Measurements from ENCODE around the gene RTRAF. TPM values are rescaled to one million over a fixed set of nuclear protein-coding genes. Genes with fewer than 3 reads are reported as not detected.

The RTRAF gene
- total RNA-seq, 1 experiment from 2014 or later, result 282 TPM

GRCh38 chr14:52039124-52039815, 49.9 kb downstream of the RTRAF start:
- Mint-ChIP-seq H3K36me3 (no peaks in the 10 kb centered on the region), H3K4me3 (no peak overlapping the region), H3K4me1 (peaks cover 3% of the 10 kb centered on the region), H3K27me3 (ENCODE audit: low read depth) (no peaks in the 10 kb centered on the region; the same call in 1 of the 2 replicates), H3K9me3 (no peaks in the 10 kb centered on the region), H3K27ac (no peak overlapping the region)
- DNase-seq (ENCODE audit: low spot score) (no peak), ATAC-seq (no peak)
- no peak for TF ChIP-seq ZNF138 (CRISPR knock-in tag; conservative IDR thresholded peaks at IDR 0.05)
- no peak for TF ChIP-seq ZNF263 (CRISPR knock-in tag; IDR thresholded peaks at IDR 0.05; ENCODE audit: low read depth)
- TF ChIP-seq NFE2L1 (CRISPR knock-in tag; IDR thresholded peaks at IDR 0.05), result no peak
- no peak for TF ChIP-seq CTCF (IDR thresholded peaks at IDR 0.05)
- no peak for TF ChIP-seq HMGA2 (CRISPR knock-in tag; IDR thresholded peaks at IDR 0.05)
- ChIA-PET POLR2A (no interaction called here), CTCF (interaction anchor here (1.1 kb wide), 1 partner anchor 30 kb away, joined by 4 read pairs; the partner anchor contains the start of gene NID2)

DNA sequence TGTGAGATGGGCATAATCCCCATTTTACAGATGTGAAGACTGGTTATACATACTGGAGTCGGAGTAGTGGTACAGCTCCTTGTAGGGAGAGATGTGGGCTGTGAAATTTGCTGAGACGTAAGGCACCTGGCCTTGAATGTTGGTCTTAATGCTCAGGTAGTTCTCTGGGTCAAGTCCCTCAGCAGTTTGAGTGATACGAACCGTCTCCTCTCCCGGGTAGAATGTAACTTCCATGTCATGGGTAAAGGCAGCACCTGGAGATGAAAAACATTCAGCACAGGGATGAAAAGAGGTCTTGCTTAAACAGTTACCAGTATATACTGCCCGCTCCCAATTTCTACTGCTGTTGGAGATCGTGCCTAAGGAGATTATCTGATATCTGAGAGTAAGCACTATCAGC, 51.3 kb downstream of the RTRAF start:
- DNase-seq (ENCODE audit: low spot score) (no peak), ATAC-seq (no peak)
- H3K27me3 Mint-ChIP-seq (ENCODE audit: low read depth), result no peaks in the 10 kb centered on the region; the same call in 1 of the 2 replicates
- no peaks in the 10 kb centered on the region for H3K36me3 Mint-ChIP-seq
- peaks cover 3% of the 10 kb centered on the region for H3K4me1 Mint-ChIP-seq
- no peak overlapping the region for H3K4me3 Mint-ChIP-seq
- ChIA-PET CTCF (interaction anchor here (0.6 to 1.7 kb wide), 3 partner anchors 25 to 31 kb away, joined by 3 to 5 read pairs (median 4); partner anchors contain the start of gene NID2), POLR2A (no interaction called here)
- H3K9me3 Mint-ChIP-seq, result no peaks in the 10 kb centered on the region
- H3K27ac Mint-ChIP-seq, result no peak overlapping the region
- no peak for TF ChIP-seq ZMAT4 (CRISPR knock-in tag; IDR thresholded peaks at IDR 0.05)
- TF ChIP-seq CBFB (CRISPR knock-in tag; IDR thresholded peaks at IDR 0.05; ENCODE audit: low read depth), result no peak
- no peak for TF ChIP-seq NFE2L1 (CRISPR knock-in tag; IDR thresholded peaks at IDR 0.05)
- TF ChIP-seq CTCF (IDR thresholded peaks at IDR 0.05), result no peak
- no peak for TF ChIP-seq FOXJ3 (CRISPR knock-in tag; IDR thresholded peaks at IDR 0.05; ENCODE audit: borderline replicate concordance)
- TF ChIP-seq CREB1 (CRISPR knock-in tag; IDR thresholded peaks at IDR 0.05), result no peak
- TF ChIP-seq ZNF416 (CRISPR knock-in tag; IDR thresholded peaks at IDR 0.05), result no peak
- TF ChIP-seq ZNF512 (CRISPR knock-in tag; IDR thresholded peaks at IDR 0.05; ENCODE audit: borderline replicate concordance), result no peak
- TF ChIP-seq SMAD3 (CRISPR knock-in tag; IDR thresholded peaks at IDR 0.05; ENCODE audit: borderline replicate concordance), result no peak
- TF ChIP-seq, protein P1, sequence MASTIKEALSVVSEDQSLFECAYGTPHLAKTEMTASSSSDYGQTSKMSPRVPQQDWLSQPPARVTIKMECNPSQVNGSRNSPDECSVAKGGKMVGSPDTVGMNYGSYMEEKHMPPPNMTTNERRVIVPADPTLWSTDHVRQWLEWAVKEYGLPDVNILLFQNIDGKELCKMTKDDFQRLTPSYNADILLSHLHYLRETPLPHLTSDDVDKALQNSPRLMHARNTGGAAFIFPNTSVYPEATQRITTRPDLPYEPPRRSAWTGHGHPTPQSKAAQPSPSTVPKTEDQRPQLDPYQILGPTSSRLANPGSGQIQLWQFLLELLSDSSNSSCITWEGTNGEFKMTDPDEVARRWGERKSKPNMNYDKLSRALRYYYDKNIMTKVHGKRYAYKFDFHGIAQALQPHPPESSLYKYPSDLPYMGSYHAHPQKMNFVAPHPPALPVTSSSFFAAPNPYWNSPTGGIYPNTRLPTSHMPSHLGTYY (CRISPR knock-in tag; IDR thresholded peaks at IDR 0.05), result no peak
- TF ChIP-seq NFYB (CRISPR knock-in tag; conservative IDR thresholded peaks at IDR 0.05; ENCODE audit: low read depth), result no peak

All from WTC11 (cell line).